ENCODE measurements around the gene RNLS. TPM values are rescaled to one million over a fixed set of nuclear protein-coding genes. Genes with fewer than 3 reads are reported as not detected.

Gene RNLS
- total RNA-seq, 1 experiment from 2014 or later, result not detected

- Histone ChIP-seq H3K4me3 (replicated peaks in 1 of 2; ENCODE audit: low read depth in 1 of 2, low read length in 2 of 2) (no peak overlapping the region), H3K79me2 (ENCODE audit: insufficient read depth, low read length) (no peaks in the 10 kb centered on the region), H3K4me2 (ENCODE audit: low read length) (no peak overlapping the region), H2AFZ (ENCODE audit: low read depth, low read length, poor library complexity, severe bottlenecking) (no peak overlapping the region), H3K36me3 (ENCODE audit: control insufficient read depth in 1 of 2, insufficient read depth in 2 of 2, low read length in 2 of 2) (no peaks in the 10 kb centered on the region), H3K9me3 (ENCODE audit: control insufficient read depth in 1 of 2, insufficient read depth in 1 of 2, low read depth in 1 of 2, low read length in 2 of 2) (no peaks in the 10 kb centered on the region), H4K20me1 (ENCODE audit: insufficient read depth) (no peaks in the 10 kb centered on the region), H3K9ac (ENCODE audit: low read length) (no peak overlapping the region), H3K4me1 (ENCODE audit: control insufficient read depth in 1 of 2, insufficient read depth in 2 of 2, low read length in 2 of 2) (no peaks in the 10 kb centered on the region), H3K27ac (ENCODE audit: low read depth, low read length) (no peak overlapping the region), H3K27me3 (ENCODE audit: insufficient read depth, low read length) (no peaks in the 10 kb centered on the region), H3K9me2 (ENCODE audit: insufficient read depth) (no peaks in the 10 kb centered on the region)
- ChIA-PET RAD21 (ENCODE audit: low non-redundant PET in 1 of 2, low total read pairs in 2 of 2, uncharacterized antibody in 2 of 2, unreplicated experiment in 2 of 2) (no interaction called here), CTCF (no interaction called here), POLR2A (no interaction called here)
- intact Hi-C loops (cut with micrococcal nuclease), result no loop called here
- peak; percentile 32; the same call in 1 of the 2 replicates for ATAC-seq
- no TSS peak for BruUV-seq (replicated peaks)
- TF ChIP-seq POLR2AphosphoS5 (IDR thresholded peaks at IDR 0.05; ENCODE audit: low read depth, low read length), result no peak
- TF ChIP-seq MAX (IDR thresholded peaks at IDR 0.05), result no peak
- TF ChIP-seq ZBTB33 (IDR thresholded peaks at IDR 0.05; ENCODE audit: extremely low read depth, insufficient replicate concordance, low read length), result no peak
- no peak for TF ChIP-seq SRF (IDR thresholded peaks at IDR 0.05; ENCODE audit: low read depth)
- no peak for TF ChIP-seq POLR2A (IDR thresholded peaks at IDR 0.05; ENCODE audit: borderline replicate concordance, extremely low read depth, insufficient read depth, insufficient read length)
- no peak for TF ChIP-seq SP1 (IDR thresholded peaks at IDR 0.05; ENCODE audit: low read depth)
- TF ChIP-seq EGR1 (IDR thresholded peaks at IDR 0.05; ENCODE audit: low read depth), result no peak
- no peak for TF ChIP-seq YY1 (IDR thresholded peaks at IDR 0.05; ENCODE audit: extremely low read depth, insufficient replicate concordance, low read depth, low read length)
- no peak for TF ChIP-seq TCF7L2 (IDR thresholded peaks at IDR 0.05; ENCODE audit: borderline replicate concordance, extremely low read depth, insufficient read depth, insufficient read length)
- TF ChIP-seq ELF1 (IDR thresholded peaks at IDR 0.05; ENCODE audit: borderline replicate concordance, low read depth), result no peak
- no peak for TF ChIP-seq RAD21 (IDR thresholded peaks at IDR 0.05; ENCODE audit: low read depth)
- no peak for TF ChIP-seq SIN3A (IDR thresholded peaks at IDR 0.05; ENCODE audit: low read depth)
- no peak for TF ChIP-seq CBX3 (IDR thresholded peaks at IDR 0.05; ENCODE audit: low read depth)
- TF ChIP-seq CEBPB (IDR thresholded peaks at IDR 0.05; ENCODE audit: low read depth), result no peak
- no peak for TF ChIP-seq ZFX (IDR thresholded peaks at IDR 0.05)
- TF ChIP-seq FOSL1 (IDR thresholded peaks at IDR 0.05; ENCODE audit: low read depth), result no peak
- TF ChIP-seq ATF3 (IDR thresholded peaks at IDR 0.05), result no peak
- no peak for DNase-seq (ENCODE audit: low read depth, low spot score)
These were observed 320.4 kb downstream of the RNLS start for GRCh38 chr10:88262591-88263234.

Measured in HCT116 (cell line).